GM12878 (cell line): ENCODE results near the gene DNAJC4. TPM values are rescaled to one million over a fixed set of nuclear protein-coding genes. Genes with fewer than 3 reads are reported as not detected.

ENCODE experiments used
- ASH2L ChIP-seq: fragments of 300-600, 200-600 bp; sonication (generic); IDR thresholded peaks from 2 replicates; pipeline ENCODE4 v1.6.1; 2017; ENCODE audit warnings: low read depth, mild to moderate bottlenecking, borderline replicate concordance
- BHLHE40 ChIP-seq, 2 experiments: fragments of 450-650 bp in 1 of 2; IDR thresholded peaks; 2 replicates each; pipeline ENCODE4 v1.6.1; 2011 to 2017; ENCODE audit warnings: low read depth in 2 of 2, borderline replicate concordance in 1 of 2, improper control_type of control experiment in 1 of 2, low read length in 1 of 2, mild to moderate bottlenecking in 1 of 2
- CBX5 ChIP-seq: sonication (generic); IDR thresholded peaks from 2 replicates; pipeline ENCODE4 v1.6.1; 2016; ENCODE audit warnings: low read depth, moderate library complexity, mild to moderate bottlenecking, inconsistent platforms
- CREM ChIP-seq: IDR thresholded peaks from 2 replicates; pipeline ENCODE4 v1.6.1; 2014; ENCODE audit warnings: antibody characterized with exemption, low read depth
- FOS ChIP-seq: IDR thresholded peaks from 3 replicates; pipeline ENCODE4 v1.6.1; 2011; ENCODE audit warnings: borderline replicate concordance; ENCODE audit not compliant: insufficient read length; ENCODE audit errors: extremely low read depth
- IKZF1 ChIP-seq: fragments of 450-650 bp; conservative IDR thresholded peaks from 2 replicates; pipeline ENCODE4 v1.6.1; 2017; ENCODE audit warnings: antibody characterized with exemption, mild to moderate bottlenecking
- IKZF2 ChIP-seq, 2 experiments: fragments of 450-650 bp; IDR thresholded peaks; 2 replicates each; pipeline ENCODE4 v1.6.1; 2017; ENCODE audit warnings: mild to moderate bottlenecking in 2 of 2, moderate library complexity in 2 of 2
- JUNB ChIP-seq: IDR thresholded peaks from 2 replicates; pipeline ENCODE4 v1.6.1; 2016; ENCODE audit warnings: antibody characterized with exemption, mild to moderate bottlenecking
- MLLT1 ChIP-seq: fragments of 450-650 bp; IDR thresholded peaks from 2 replicates; pipeline ENCODE4 v1.6.1; 2016; ENCODE audit warnings: mild to moderate bottlenecking
- NFXL1 ChIP-seq: fragments of 450-650 bp; IDR thresholded peaks from 2 replicates; pipeline ENCODE4 v1.6.1; 2017; ENCODE audit warnings: antibody characterized with exemption, mild to moderate bottlenecking, borderline replicate concordance
- NRF1 ChIP-seq: conservative IDR thresholded peaks from 2 replicates; pipeline ENCODE4 v1.6.1; 2011; ENCODE audit warnings: mild to moderate bottlenecking, low read depth, low read length, improper control_type of control experiment
- PRDM15 ChIP-seq: fragments of 450-650 bp; formaldehyde crosslinking; IDR thresholded peaks from 2 replicates; pipeline ENCODE4 v1.4.0; 2020; ENCODE audit warnings: mild to moderate bottlenecking, moderate library complexity
- RCOR1 ChIP-seq: conservative IDR thresholded peaks from 2 replicates; pipeline ENCODE4 v1.6.1; 2012; ENCODE audit warnings: low read depth, low read length, improper control_type of control experiment
- RFX5 ChIP-seq: IDR thresholded peaks from 2 replicates; pipeline ENCODE4 v1.6.1; 2011; ENCODE audit warnings: low read depth, low read length, improper control_type of control experiment
- SMAD5 ChIP-seq: IDR thresholded peaks from 2 replicates; pipeline ENCODE4 v1.6.1; 2016; ENCODE audit warnings: antibody characterized with exemption, low read depth
- SP1 ChIP-seq: IDR thresholded peaks from one replicate; pipeline ENCODE4 v1.6.1; 2011; ENCODE audit warnings: low read depth, low read length
- SREBF1 ChIP-seq: IDR thresholded peaks from 2 replicates; pipeline ENCODE4 v1.6.1; 2012; ENCODE audit warnings: mild to moderate bottlenecking, low read length
- TBL1XR1 ChIP-seq: IDR thresholded peaks from 2 replicates; pipeline ENCODE4 v1.6.1; 2012; ENCODE audit warnings: low read depth, low read length, improper control_type of control experiment
- USF1 ChIP-seq: IDR thresholded peaks from 2 replicates; pipeline ENCODE4 v1.6.1; 2011; ENCODE audit warnings: borderline replicate concordance, low read depth, mild to moderate bottlenecking, moderate library complexity, mixed read lengths, low read length; ENCODE audit not compliant: insufficient read depth; ENCODE audit errors: extremely low read length
- YY1 ChIP-seq: IDR thresholded peaks from 2 replicates; pipeline ENCODE4 v1.6.1; 2011; ENCODE audit warnings: low read depth, mild to moderate bottlenecking, low read length
- ZNF24 ChIP-seq: fragments of 450-650 bp; IDR thresholded peaks from 2 replicates; pipeline ENCODE4 v1.6.1; 2017; ENCODE audit warnings: antibody characterized with exemption, mild to moderate bottlenecking
- ZZZ3 ChIP-seq: IDR thresholded peaks from 2 replicates; pipeline ENCODE4 v1.6.1; 2011; ENCODE audit warnings: low read depth; ENCODE audit not compliant: control insufficient read depth, insufficient read length
- polyA plus RNA-seq, 11 experiments: library from polyadenylated mRNA; depleted of rRNA in 4 of 11; unstranded in 6 of 11; stranded (reverse) in 5 of 11; fragments of >200 nt; fragmentation: Nextera tagmentation in 4 of 11; fragmentation: Illumina TruSeq in 1 of 11; extraction: Ambion mirVana in 4 of 11; extraction: Trizol in 1 of 11; gene quantifications; 1 replicate in 1 of 11; 2 replicates in 10 of 11; pipeline versions ENCODE4 v1.2.1 to v1.2.3, GENCODE V29; 2011 to 2016; ENCODE audit warnings: inconsistent platforms in 2 of 11, missing spikeins in 2 of 11, low read depth in 1 of 11
- total RNA-seq, 4 experiments: library from RNA; depleted of rRNA in 3 of 4; stranded (reverse); fragments of >200 nt in 3 of 4; fragmentation: Illumina TruSeq in 1 of 4; extraction: Trizol in 1 of 4; gene quantifications; 2 replicates each; pipeline versions ENCODE4 v1.2.1 to v1.2.3, GENCODE V29; 2013 to 2021

DNAJC4 gene
- total and polyA plus RNA-seq, 10 of the 15 experiments (the other 5 are each of a cell fraction or from before 2014, with no cell fraction given): 3.7 to 64.9 (median 30.1) TPM

- TF ChIP-seq BHLHE40 (IDR thresholded peaks at IDR 0.05; ENCODE audit: borderline replicate concordance in 1 of 2, low read depth in 2 of 2, low read length in 1 of 2) (peak; percentile 96 to 99), CREM (peak; percentile 95), FOS (no peak), PRDM15 (CRISPR knock-in tag) (no peak), RCOR1 (no peak), NFXL1 (no peak), YY1 (peak; percentile 77), SREBF1 (no peak), ASH2L (no peak), SP1 (peak; percentile 54), USF1 (no peak), RFX5 (no peak), MLLT1 (0 out of 2 replicates have a peak, but pooled peaks have one; percentile 76), ZNF24 (no peak), JUNB (peak; percentile 6; the same call in 1 of the 2 replicates), ZZZ3 (no peak), IKZF1 (peak; percentile 73), CBX5 (no peak), TBL1XR1 (peak; percentile 43), SMAD5 (peak; percentile 89), NRF1 (peak; percentile 74), IKZF2 (IDR thresholded peaks at IDR 0.05) (0 out of 4 replicates have a peak, but pooled peaks of 1 of the 2 experiments have one; percentile 8)
Measured at GRCh38 chr11:64240435-64241240, 10.3 kb downstream of the DNAJC4 start, which contains the start of gene FKBP2 (continued).
